ENCODE results near the gene ERCC8. TPM values are rescaled to one million over a fixed set of nuclear protein-coding genes. Genes with fewer than 3 reads are reported as not detected.

Gene ERCC8
- total and polyA plus RNA-seq, 11 donors = 3.0 to 10.1 (median 6.1) TPM

DNA sequence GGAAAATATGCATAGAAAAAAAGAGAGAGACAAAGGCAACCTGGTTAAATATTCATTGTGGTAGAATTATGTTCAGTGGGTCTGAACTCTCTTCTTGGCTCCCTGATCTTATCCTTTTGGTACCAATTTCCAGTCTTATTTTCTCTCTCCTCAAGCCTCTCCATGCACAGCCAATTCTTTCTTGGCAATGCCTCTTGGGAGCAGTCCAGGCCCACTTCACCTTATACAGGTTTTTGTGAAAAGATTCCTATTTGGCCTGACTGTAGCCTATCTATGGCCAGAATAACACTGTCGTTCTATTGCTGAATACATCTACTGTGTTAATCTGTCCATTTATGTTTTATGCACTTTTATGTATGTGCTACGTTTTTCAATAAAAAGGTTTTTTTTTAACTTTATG, 103.5 kb downstream of the ERCC8 start:
- DNase-seq = no peak
- intact Hi-C loops (cut with DNase I) = no loop called here
- whole genome bisulfite sequencing, 4 donors = 80 to 87% (median 84%) methylated on average over 2 of the region's 2 CpGs
- H3K9me3 ChIP-seq = no peaks in the 10 kb centered on the region
- H3K4me3 ChIP-seq = no peak overlapping the region
- H3K4me1 ChIP-seq = peaks cover 0 to 18% (median 7%) of the 10 kb centered on the region in 12 donors
- no peaks in the 10 kb centered on the region for H3K36me3 ChIP-seq
- H3K27ac ChIP-seq = no peak overlapping the region
- ATAC-seq = no peak
- TF ChIP-seq CTCF (IDR thresholded peaks at IDR 0.05) (no peak), POLR2A (IDR thresholded peaks at IDR 0.05) (no peak)
- H3K27me3 ChIP-seq = peaks cover 3 to 45% (median 32%) of the 10 kb centered on the region in 9 donors

DNA sequence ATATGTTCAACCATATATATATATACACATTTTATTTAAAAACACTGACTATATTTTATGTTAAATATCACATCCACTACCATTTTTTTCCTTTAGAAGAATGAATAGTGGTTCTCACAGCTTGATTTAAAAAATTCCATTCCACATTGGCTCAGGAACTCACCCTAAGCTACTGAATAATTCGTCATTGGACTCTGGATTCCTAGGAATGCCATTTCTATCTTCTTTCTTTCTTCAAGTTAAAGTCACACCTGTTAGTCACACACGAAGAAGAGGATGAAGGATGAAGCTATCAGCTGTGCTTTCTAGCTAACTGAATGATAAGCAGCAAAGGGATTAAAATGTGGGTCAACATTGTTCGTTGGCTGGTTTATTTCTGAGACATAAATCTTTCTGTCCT, 108.7 kb downstream of the ERCC8 start:
- Histone ChIP-seq H3K27ac (no peak overlapping the region), H3K4me3 (no peak overlapping the region), H3K27me3 (peaks cover 0 to 18% (median 0%) of the 10 kb centered on the region in 9 donors), H3K9me3 (no peaks in the 10 kb centered on the region), H3K4me1 (no peaks in the 10 kb centered on the region), H3K36me3 (no peaks in the 10 kb centered on the region)
- DNase-seq = no peak
- intact Hi-C loops (cut with DNase I) = no loop called here
- no peak for ATAC-seq
- TF ChIP-seq POLR2A (IDR thresholded peaks at IDR 0.05) (no peak), CTCF (IDR thresholded peaks at IDR 0.05) (no peak)
- WGBS, 4 donors = 42 to 53% (median 45%) methylated on average over 3 of the region's 3 CpGs

DNA sequence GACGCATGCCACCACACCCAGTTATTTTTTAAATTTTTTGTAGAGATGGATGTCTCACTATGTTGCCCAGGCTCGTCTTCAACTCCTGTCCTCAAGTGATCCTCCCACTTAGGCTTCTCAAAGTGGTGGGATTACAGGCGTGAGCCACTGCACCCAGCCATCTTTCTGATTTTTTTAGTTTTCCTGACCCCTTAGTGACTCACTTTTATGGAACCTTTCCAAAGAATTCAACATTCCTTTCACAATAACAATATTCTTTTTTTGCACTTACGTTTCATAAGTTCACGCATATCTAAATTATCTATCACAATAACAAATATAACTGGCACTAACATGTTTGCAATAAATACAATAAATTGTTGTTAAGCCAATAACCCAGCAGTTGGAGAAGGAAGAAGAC, 109.3 kb downstream of the ERCC8 start:
- H3K4me1 ChIP-seq = no peaks in the 10 kb centered on the region
- H3K36me3 ChIP-seq = no peaks in the 10 kb centered on the region
- intact Hi-C loops (cut with DNase I) = no loop called here
- TF ChIP-seq CTCF (IDR thresholded peaks at IDR 0.05) (no peak), POLR2A (IDR thresholded peaks at IDR 0.05) (no peak)
- peaks cover 0 to 17% (median 0%) of the 10 kb centered on the region in 9 donors for H3K27me3 ChIP-seq
- 59 to 65% (median 61%) methylated on average over 5 of the region's 5 CpGs for WGBS, 4 donors
- DNase-seq (no peak), ATAC-seq (no peak)
- no peaks in the 10 kb centered on the region for H3K9me3 ChIP-seq
- no peak overlapping the region for H3K27ac ChIP-seq
- H3K4me3 ChIP-seq = no peak overlapping the region

DNA sequence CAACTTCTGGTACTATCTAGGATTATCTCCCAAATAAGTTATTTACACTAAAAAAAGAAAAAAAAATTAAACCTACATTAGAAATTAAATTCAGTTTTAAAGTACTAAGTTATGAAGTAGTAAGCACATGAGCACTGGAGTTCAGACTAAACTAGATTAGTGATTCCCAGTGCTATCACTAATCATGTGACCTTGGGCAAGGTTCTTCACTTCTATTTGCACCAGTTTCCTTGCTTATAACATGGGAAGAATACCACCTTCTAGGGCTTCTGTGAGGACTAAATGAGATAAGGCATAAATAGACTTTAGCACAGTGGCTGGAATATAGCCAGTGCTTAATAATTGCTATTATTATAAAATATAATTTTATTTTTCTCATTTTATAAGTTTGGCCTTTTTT, 111.3 kb downstream of the ERCC8 start:
- Histone ChIP-seq H3K27ac (no peak overlapping the region), H3K36me3 (no peaks in the 10 kb centered on the region), H3K9me3 (no peaks in the 10 kb centered on the region), H3K4me1 (no peaks in the 10 kb centered on the region), H3K27me3 (peaks cover 0 to 6% (median 0%) of the 10 kb centered on the region in 9 donors), H3K4me3 (no peak overlapping the region)
- intact Hi-C loops (cut with DNase I) = no loop called here
- no peak for ATAC-seq
- no peak for TF ChIP-seq CTCF (IDR thresholded peaks at IDR 0.05)
- no peak for TF ChIP-seq POLR2A (IDR thresholded peaks at IDR 0.05)
- DNase-seq = no peak

Data from heart left ventricle (tissue), 16 donors.